H1 (cell line): ENCODE data around the gene ADCY1. TPM values are rescaled to one million over a fixed set of nuclear protein-coding genes. Genes with fewer than 3 reads are reported as not detected.

ENCODE experiments used
- CTCF ChIA-PET: fragments of 300-600 bp; sonication (Branson Sonifier 250); formaldehyde crosslinking; loops from one replicate; lab custom pipeline; 2021; ENCODE audit not compliant: partially characterized antibody; lab: Charles Lee
- POLR2A ChIA-PET: fragments of 300-600 bp; sonication (Branson Sonifier 250); formaldehyde crosslinking; loops from one replicate; lab custom pipeline; 2021; ENCODE audit warnings: inconsistent platforms; ENCODE audit not compliant: partially characterized antibody; lab: Charles Lee
- DNase-seq, 2 experiments: peaks; one replicate each; pipeline versions ENCODE4 v3.0.0 to v3.0.0-alpha.2; 2010 to 2022; ENCODE audit warnings: low spot score in 2 of 2, low read depth in 1 of 2, mixed read lengths in 1 of 2
- FAIRE-seq: peaks from 2 replicates; lab custom pipeline; 2011; peaks lifted over from hg19 to GRCh38; lab: Jason Lieb, UNC
- H2AFZ ChIP-seq: 2 replicates; pipeline ENCODE4 v1.8.1; 2012; ENCODE audit warnings: low read length, inconsistent platforms
- H2AK5ac ChIP-seq: 2 replicates; pipeline ENCODE4 v1.6.1; 2013; ENCODE audit warnings: low read depth, low read length
- H2BK120ac ChIP-seq: replicated peaks from 2 replicates; pipeline ENCODE3; 2013; ENCODE audit warnings: low read depth, low read length, inconsistent platforms
- H2BK12ac ChIP-seq: 2 replicates; pipeline ENCODE4 v1.6.1; 2013; ENCODE audit warnings: low read depth, low read length
- H2BK15ac ChIP-seq: 2 replicates; pipeline ENCODE4 v1.6.1; 2013; ENCODE audit warnings: low read length
- H2BK20ac ChIP-seq: 2 replicates; pipeline ENCODE4 v1.6.1; 2013; ENCODE audit warnings: low read length
- H2BK5ac ChIP-seq: 2 replicates; pipeline ENCODE4 v1.6.1; 2013; ENCODE audit warnings: low read depth, low read length
- H3K14ac ChIP-seq: 2 replicates; pipeline ENCODE4 v1.6.1; 2013; ENCODE audit warnings: inconsistent platforms; ENCODE audit not compliant: insufficient read length
- H3K18ac ChIP-seq: 2 replicates; pipeline ENCODE4 v1.6.1; 2013; ENCODE audit warnings: low read length; ENCODE audit errors: extremely low read depth
- H3K23ac ChIP-seq: 2 replicates; pipeline ENCODE4 v1.6.1; 2013; ENCODE audit warnings: inconsistent platforms; ENCODE audit not compliant: insufficient read length
- H3K23me2 ChIP-seq: 2 replicates; pipeline ENCODE4 v1.6.1; 2013; ENCODE audit warnings: low read depth, low read length
- H3K27ac ChIP-seq: 2 replicates; pipeline ENCODE4 v1.6.1; 2011; ENCODE audit warnings: low read depth, low read length, inconsistent platforms
- H3K27me3 ChIP-seq, 4 experiments: replicated peaks in 1 of 4; 1 replicate in 1 of 4; 2 replicates in 3 of 4; pipeline versions ENCODE4 v1.6.1 to v1.8.1; 2011 to 2013; ENCODE audit warnings: low read length in 3 of 4, mild to moderate bottlenecking in 3 of 4, inconsistent platforms in 2 of 4, mixed read lengths in 2 of 4, moderate library complexity in 1 of 4; ENCODE audit not compliant: control insufficient read depth in 3 of 4, insufficient read depth in 3 of 4; ENCODE audit errors: extremely low read depth in 1 of 4
- H3K36me3 ChIP-seq, 4 experiments: 2 replicates each; pipeline versions ENCODE4 v1.6.1 to v1.8.1; 2011 to 2013; ENCODE audit warnings: mild to moderate bottlenecking in 4 of 4, low read length in 3 of 4, moderate library complexity in 2 of 4, control low read depth in 1 of 4, inconsistent platforms in 1 of 4; ENCODE audit not compliant: insufficient read depth in 4 of 4, control insufficient read depth in 2 of 4
- H3K4ac ChIP-seq: replicated peaks from 2 replicates; pipeline ENCODE3; 2013; ENCODE audit warnings: low read length, low read depth, mixed read lengths, inconsistent platforms; ENCODE audit not compliant: insufficient read length
- H3K4me1 ChIP-seq, 4 experiments: replicated peaks in 1 of 4; 1 replicate in 1 of 4; 2 replicates in 3 of 4; pipeline versions ENCODE4 v1.6.1 to v1.8.1; 2011 to 2013; ENCODE audit warnings: low read length in 3 of 4, inconsistent platforms in 2 of 4, mixed read lengths in 1 of 4; ENCODE audit not compliant: insufficient read depth in 4 of 4, control insufficient read depth in 3 of 4
- H3K4me2 ChIP-seq, 2 experiments: 2 replicates each; pipeline versions ENCODE4 v1.6.1 to v1.8.1; 2011 to 2013; ENCODE audit warnings: low read depth in 2 of 2, low read length in 2 of 2, control low read depth in 1 of 2, inconsistent platforms in 1 of 2, mild to moderate bottlenecking in 1 of 2; ENCODE audit not compliant: insufficient read depth in 1 of 2
- H3K4me3 ChIP-seq, 4 experiments: fragments of 200-600, 300-600 bp in 1 of 4; sonication (generic), shearing (Covaris generic), sonication (Bioruptor Twin) in 1 of 4; 2 replicates each; pipeline versions ENCODE4 v1.5.1 to v1.8.1; 2011 to 2016; ENCODE audit warnings: low read length in 4 of 4, low read depth in 3 of 4, control low read depth in 2 of 4, inconsistent platforms in 2 of 4, mild to moderate bottlenecking in 2 of 4, mixed read lengths in 1 of 4, moderate library complexity in 1 of 4; ENCODE audit not compliant: insufficient read depth in 2 of 4; ENCODE audit errors: extremely low read depth in 1 of 4
- H3K56ac ChIP-seq: replicated peaks from 2 replicates; pipeline ENCODE3; 2013; ENCODE audit warnings: low read depth, mild to moderate bottlenecking, mixed read lengths, low read length, inconsistent platforms; ENCODE audit not compliant: insufficient read length
- H3K79me1 ChIP-seq: 2 replicates; pipeline ENCODE4 v1.6.1; 2013; ENCODE audit warnings: low read depth, low read length, control low read depth
- H3K79me2 ChIP-seq, 2 experiments: 2 replicates each; pipeline versions ENCODE4 v1.6.1 to v1.8.1; 2012 to 2013; ENCODE audit warnings: low read length in 2 of 2, mild to moderate bottlenecking in 2 of 2, inconsistent platforms in 1 of 2; ENCODE audit not compliant: insufficient read depth in 2 of 2, control insufficient read depth in 1 of 2
- H3K9ac ChIP-seq, 4 experiments: replicated peaks in 1 of 4; 1 replicate in 1 of 4; 2 replicates in 3 of 4; pipeline versions ENCODE4 v1.6.1 to v1.8.1; 2011 to 2013; ENCODE audit warnings: low read depth in 3 of 4, low read length in 3 of 4, control low read depth in 2 of 4, mild to moderate bottlenecking in 2 of 4, moderate library complexity in 2 of 4, inconsistent platforms in 1 of 4; ENCODE audit errors: extremely low read depth in 1 of 4
- H3K9me3 ChIP-seq, 2 experiments: 2 replicates each; pipeline versions ENCODE4 v1.6.1 to v1.8.1; 2012 to 2013; ENCODE audit warnings: mild to moderate bottlenecking in 2 of 2, moderate library complexity in 2 of 2, control low read depth in 1 of 2, inconsistent platforms in 1 of 2, low read depth in 1 of 2, low read length in 1 of 2, mixed read lengths in 1 of 2; ENCODE audit not compliant: insufficient read depth in 2 of 2
- H4K20me1 ChIP-seq, 2 experiments: replicated peaks in 1 of 2; 2 replicates each; pipeline versions ENCODE3 to v1.8.1; 2011 to 2013; ENCODE audit warnings: inconsistent platforms in 2 of 2, low read length in 2 of 2, mild to moderate bottlenecking in 1 of 2; ENCODE audit not compliant: insufficient read depth in 2 of 2, control insufficient read depth in 1 of 2
- H4K5ac ChIP-seq: 2 replicates; pipeline ENCODE4 v1.6.1; 2013; ENCODE audit warnings: low read length, low read depth, mixed read lengths, inconsistent platforms; ENCODE audit not compliant: insufficient read length
- H4K8ac ChIP-seq: 2 replicates; pipeline ENCODE4 v1.8.0; 2013; ENCODE audit warnings: mild to moderate bottlenecking, moderate library complexity, low read length, inconsistent platforms; ENCODE audit not compliant: insufficient read depth; ENCODE audit errors: extremely low read depth
- H4K91ac ChIP-seq: replicated peaks from 2 replicates; pipeline ENCODE3; 2013; ENCODE audit warnings: low read length, mixed read lengths, inconsistent platforms; ENCODE audit not compliant: insufficient read length
- BRCA1 ChIP-seq: IDR thresholded peaks from 2 replicates; pipeline ENCODE4 v1.6.1; 2012; ENCODE audit warnings: low read depth, low read length, improper control_type of control experiment
- CBX8 ChIP-seq: fragments of 300-800, 300-1000 bp; sonication (generic); IDR thresholded peaks from 2 replicates; pipeline ENCODE4 v1.7.1; 2016; ENCODE audit warnings: low read depth, low read length, borderline replicate concordance
- CTCF ChIP-seq, 3 experiments: IDR thresholded peaks; 1 replicate in 2 of 3; 2 replicates in 1 of 3; pipeline versions ENCODE4 v1.5.1 to v1.6.1; 2011; ENCODE audit warnings: low read length in 3 of 3, mild to moderate bottlenecking in 3 of 3, inconsistent platforms in 2 of 3, low read depth in 1 of 3, moderate library complexity in 1 of 3; ENCODE audit not compliant: insufficient read depth in 1 of 3; ENCODE audit errors: control extremely low read depth in 1 of 3
- E2F6 ChIP-seq: IDR thresholded peaks from 2 replicates; pipeline ENCODE4 v1.6.1; 2012; ENCODE audit warnings: inconsistent platforms
- FOSL1 ChIP-seq: IDR thresholded peaks from 2 replicates; pipeline ENCODE4 v1.6.1; 2011; ENCODE audit warnings: mild to moderate bottlenecking, low read depth, low read length, moderate library complexity; ENCODE audit not compliant: insufficient read depth
- HDAC2 ChIP-seq, 2 experiments: fragments of 300-600 bp in 1 of 2; sonication (generic) in 1 of 2; IDR thresholded peaks; 2 replicates each; pipeline ENCODE4 v1.6.1; 2011 to 2012; ENCODE audit warnings: low read depth in 2 of 2, low read length in 2 of 2, mild to moderate bottlenecking in 2 of 2, moderate library complexity in 2 of 2, borderline replicate concordance in 1 of 2, inconsistent platforms in 1 of 2
- KDM1A ChIP-seq: fragments of 200-600, 300-600 bp; sonication (generic); IDR thresholded peaks from 2 replicates; pipeline ENCODE4 v1.7.1; 2016; ENCODE audit warnings: mild to moderate bottlenecking, low read length, borderline replicate concordance
- KDM5A ChIP-seq: fragments of 200-600 bp; IDR thresholded peaks from 2 replicates; pipeline ENCODE4 v1.7.1; 2012; ENCODE audit warnings: mild to moderate bottlenecking, low read length, inconsistent platforms, mixed read lengths
- PHF8 ChIP-seq: fragments of 200-600 bp; sonication (generic); conservative IDR thresholded peaks from 2 replicates; pipeline ENCODE4 v1.7.1; 2012; ENCODE audit warnings: low read depth, mild to moderate bottlenecking, inconsistent platforms, low read length, moderate library complexity
- RBBP5 ChIP-seq: IDR thresholded peaks from 2 replicates; pipeline ENCODE4 v1.7.1; 2012; ENCODE audit warnings: low read depth, mild to moderate bottlenecking, inconsistent platforms, low read length, moderate library complexity, borderline replicate concordance
- TCF12 ChIP-seq: IDR thresholded peaks from 2 replicates; pipeline ENCODE4 v1.6.1; 2011; ENCODE audit warnings: low read depth, mild to moderate bottlenecking, low read length
- polyA plus RNA-seq, 7 experiments: library from polyadenylated mRNA; depleted of rRNA in 3 of 7; stranded (reverse) in 5 of 7; unstranded in 2 of 7; fragments of >200 nt in 5 of 7; fragments of 200-250 nt in 2 of 7; gene quantifications; 1 replicate in 5 of 7; 2 replicates in 1 of 7; 4 replicates in 1 of 7; pipeline versions ENCODE4 v1.2.1 to v1.2.3, GENCODE V29; 2011 to 2013; ENCODE audit warnings: missing spikeins in 2 of 7, mixed read lengths in 2 of 7
- total RNA-seq: library from RNA; stranded (reverse); fragmentation: NEBNext Ultra II Directional; extraction: Animal tissue kit (Norgen Biotek cat#: 25700); gene quantifications from 2 replicates; pipeline ENCODE4 v1.2.1, GENCODE V29; 2021

ADCY1 gene
- total and polyA plus RNA-seq, 2 of the 8 experiments (the other 6 are each of a cell fraction or from before 2014, with no cell fraction given) = 7.9 to 26.9 TPM

GRCh38 chr7:45688382-45688781 is 114.2 kb downstream of the ADCY1 start:
- Histone ChIP-seq H3K23me2 (no peaks in the 10 kb centered on the region), H4K8ac (no peak overlapping the region), H3K27me3 (no peaks in the 10 kb centered on the region), H2BK120ac (no peak overlapping the region), H3K9me3 (no peaks in the 10 kb centered on the region), H2BK12ac (no peak overlapping the region), H2AFZ (no peak overlapping the region), H3K27ac (no peak overlapping the region), H2BK20ac (no peak overlapping the region), H2BK15ac (no peak overlapping the region), H3K36me3 (peaks cover 0 to 8% (median 6%) of the 10 kb centered on the region in 4 experiments; a peak in 5 of 8 replicates), H3K18ac (no peak overlapping the region), H4K5ac (no peak overlapping the region), H3K4me1 (no peaks in the 10 kb centered on the region), H4K91ac (no peak overlapping the region), H3K14ac (no peak overlapping the region), H2BK5ac (no peak overlapping the region), H3K56ac (no peak overlapping the region), H3K23ac (no peak overlapping the region), H3K79me1 (no peaks in the 10 kb centered on the region), H3K4ac (no peak overlapping the region), H3K4me3 (no peak overlapping the region), H3K79me2 (no peaks in the 10 kb centered on the region), H4K20me1 (peaks cover 0 to 2% of the 10 kb centered on the region in 2 experiments), H3K9ac (no peak overlapping the region), H2AK5ac (no peak overlapping the region), H3K4me2 (no peak overlapping the region)
- ChIA-PET CTCF (interaction anchor here (1.3 to 1.4 kb wide), 2 partner anchors 10 to 25 kb away, joined by 6 to 7 read pairs; no protein-coding TSS in a partner anchor), POLR2A (no interaction called here)
- no peak for DNase-seq
- no peak for FAIRE-seq
- no peak for TF ChIP-seq KDM5A
- TF ChIP-seq KDM1A = no peak
- no peak for TF ChIP-seq CBX8
- TF ChIP-seq TCF12 = no peak
- TF ChIP-seq HDAC2 (IDR thresholded peaks at IDR 0.05; ENCODE audit: borderline replicate concordance in 1 of 2, low read depth in 2 of 2, low read length in 2 of 2) = no peak
- TF ChIP-seq E2F6 = no peak
- TF ChIP-seq CTCF (IDR thresholded peaks at IDR 0.05; ENCODE audit: control extremely low read depth in 1 of 3, insufficient read depth in 1 of 3, low read depth in 1 of 3, low read length in 3 of 3) = no peak
- no peak for TF ChIP-seq FOSL1
- no peak for TF ChIP-seq BRCA1
- no peak for TF ChIP-seq RBBP5
- no peak for TF ChIP-seq PHF8
